ENCODE data around the gene ASAP3.

GRCh38 chr1:23422941-23423340, 61.0 kb downstream of the ASAP3 start:
- TF ChIP-seq GATA2 (IDR thresholded peaks at IDR 0.05; ENCODE audit: low read depth, low read length) (no peak), GATA3 (IDR thresholded peaks at IDR 0.05; ENCODE audit: low read depth, low read length) (no peak)

Data from SH-SY5Y (cell line).